GM20000 (cell line): ENCODE data around the gene EMILIN2.
A peak's percentile ranks its signal among the peaks of the same experiment; 100 is the strongest.
"Not testable (repeated sequence)": the region's sequence is repeated elsewhere in the genome, so short reads cannot be mapped to it uniquely, and the experiment has no call there.

Experiments used
- DNase-seq: peaks from one replicate; pipeline ENCODE4 v3.0.0; 2012; ENCODE audit warnings: low spot score
- TF ChIP-seq, protein P1 (sequence below): IDR thresholded peaks from 2 replicates; pipeline ENCODE4 v1.5.1; 2012; ENCODE audit warnings: mild to moderate bottlenecking, control low read depth; ENCODE audit errors: extremely low read depth, missing control alignments

The EMILIN2 gene

DNA sequence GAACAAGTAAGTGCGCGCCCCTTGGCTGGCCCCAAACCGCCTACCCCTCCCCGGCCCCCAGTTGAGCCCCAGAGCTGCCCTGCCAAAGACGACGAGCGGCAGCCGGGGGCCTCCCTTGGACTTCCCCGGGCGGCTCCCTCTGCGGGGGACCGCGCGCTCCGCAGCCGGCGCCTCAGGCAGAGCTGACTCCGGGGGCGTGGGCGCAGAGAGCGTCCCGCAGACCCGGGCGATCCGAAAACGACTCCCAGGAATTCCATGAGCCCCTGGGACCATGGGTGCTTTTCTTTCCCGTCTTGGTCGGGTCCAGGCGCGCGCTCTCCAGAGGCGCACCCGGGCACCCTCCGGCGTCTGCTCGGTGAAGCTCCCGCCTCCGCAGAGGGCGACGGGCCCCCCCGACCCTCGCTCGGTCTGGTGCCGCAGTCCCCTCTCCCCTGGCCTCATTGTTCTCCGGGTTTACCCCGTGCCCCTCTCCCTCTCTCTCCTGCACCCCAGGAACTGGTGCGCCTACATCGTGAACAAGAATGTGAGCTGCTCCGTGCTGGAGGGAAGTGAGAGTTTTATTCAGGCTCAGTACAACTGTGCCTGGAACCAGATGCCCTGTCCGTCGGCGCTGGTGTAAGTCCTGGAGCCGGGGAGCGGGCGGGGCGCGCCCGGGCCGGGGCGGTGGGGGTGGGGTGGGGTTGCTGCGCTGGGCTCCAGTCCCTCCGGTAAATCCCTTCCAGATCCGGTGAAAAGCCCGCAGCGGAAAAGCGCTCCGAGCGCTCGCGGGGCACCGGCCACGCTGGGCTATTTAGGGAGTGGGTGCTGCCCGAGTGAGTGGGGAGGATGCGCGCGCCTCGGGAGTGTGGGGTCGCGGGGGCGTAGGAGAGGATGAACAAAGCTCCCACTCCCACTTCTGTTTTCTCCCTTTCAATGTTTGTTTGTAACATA is 776 bp downstream of the EMILIN2 start:
- peak; percentile 84 for DNase-seq
- TF ChIP-seq, protein P1, sequence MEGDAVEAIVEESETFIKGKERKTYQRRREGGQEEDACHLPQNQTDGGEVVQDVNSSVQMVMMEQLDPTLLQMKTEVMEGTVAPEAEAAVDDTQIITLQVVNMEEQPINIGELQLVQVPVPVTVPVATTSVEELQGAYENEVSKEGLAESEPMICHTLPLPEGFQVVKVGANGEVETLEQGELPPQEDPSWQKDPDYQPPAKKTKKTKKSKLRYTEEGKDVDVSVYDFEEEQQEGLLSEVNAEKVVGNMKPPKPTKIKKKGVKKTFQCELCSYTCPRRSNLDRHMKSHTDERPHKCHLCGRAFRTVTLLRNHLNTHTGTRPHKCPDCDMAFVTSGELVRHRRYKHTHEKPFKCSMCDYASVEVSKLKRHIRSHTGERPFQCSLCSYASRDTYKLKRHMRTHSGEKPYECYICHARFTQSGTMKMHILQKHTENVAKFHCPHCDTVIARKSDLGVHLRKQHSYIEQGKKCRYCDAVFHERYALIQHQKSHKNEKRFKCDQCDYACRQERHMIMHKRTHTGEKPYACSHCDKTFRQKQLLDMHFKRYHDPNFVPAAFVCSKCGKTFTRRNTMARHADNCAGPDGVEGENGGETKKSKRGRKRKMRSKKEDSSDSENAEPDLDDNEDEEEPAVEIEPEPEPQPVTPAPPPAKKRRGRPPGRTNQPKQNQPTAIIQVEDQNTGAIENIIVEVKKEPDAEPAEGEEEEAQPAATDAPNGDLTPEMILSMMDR, result no peak

- DNase-seq, result no peak
- TF ChIP-seq, protein P1, result no peak
Observed at GRCh38 chr18:2848247-2849246, 1.7 kb downstream of the EMILIN2 start.

DNA sequence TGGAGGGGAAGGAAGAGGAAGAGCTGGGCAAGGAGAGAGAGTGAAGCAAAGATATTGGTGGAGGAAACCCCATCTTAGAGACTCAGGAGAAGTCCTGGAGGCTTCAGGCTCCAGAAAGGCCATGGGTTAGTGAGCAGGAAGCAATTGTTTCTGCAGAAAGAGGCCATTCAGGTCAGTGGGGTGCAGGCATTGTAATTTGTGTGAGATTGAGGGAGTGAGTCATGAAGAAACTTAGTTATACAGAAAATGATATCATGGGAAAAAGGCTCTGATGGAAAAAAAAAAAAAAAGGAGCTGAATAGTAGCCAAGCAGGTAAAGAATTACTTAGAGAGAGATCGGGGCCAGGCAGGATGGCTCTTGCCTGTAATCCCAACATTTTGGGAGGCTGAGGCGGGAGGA is 4.0 kb downstream of the EMILIN2 start:
- TF ChIP-seq, protein P1, result no peak
- peak; percentile 6 for DNase-seq

GRCh38 chr18:2851771-2852170 is 5.0 kb downstream of the EMILIN2 start:
- TF ChIP-seq, protein P1, result no peak
- DNase-seq, result peak; percentile 2

GRCh38 chr18:2852460-2852859 is 5.7 kb downstream of the EMILIN2 start:
- DNase-seq, result not testable (repeated sequence)

DNA sequence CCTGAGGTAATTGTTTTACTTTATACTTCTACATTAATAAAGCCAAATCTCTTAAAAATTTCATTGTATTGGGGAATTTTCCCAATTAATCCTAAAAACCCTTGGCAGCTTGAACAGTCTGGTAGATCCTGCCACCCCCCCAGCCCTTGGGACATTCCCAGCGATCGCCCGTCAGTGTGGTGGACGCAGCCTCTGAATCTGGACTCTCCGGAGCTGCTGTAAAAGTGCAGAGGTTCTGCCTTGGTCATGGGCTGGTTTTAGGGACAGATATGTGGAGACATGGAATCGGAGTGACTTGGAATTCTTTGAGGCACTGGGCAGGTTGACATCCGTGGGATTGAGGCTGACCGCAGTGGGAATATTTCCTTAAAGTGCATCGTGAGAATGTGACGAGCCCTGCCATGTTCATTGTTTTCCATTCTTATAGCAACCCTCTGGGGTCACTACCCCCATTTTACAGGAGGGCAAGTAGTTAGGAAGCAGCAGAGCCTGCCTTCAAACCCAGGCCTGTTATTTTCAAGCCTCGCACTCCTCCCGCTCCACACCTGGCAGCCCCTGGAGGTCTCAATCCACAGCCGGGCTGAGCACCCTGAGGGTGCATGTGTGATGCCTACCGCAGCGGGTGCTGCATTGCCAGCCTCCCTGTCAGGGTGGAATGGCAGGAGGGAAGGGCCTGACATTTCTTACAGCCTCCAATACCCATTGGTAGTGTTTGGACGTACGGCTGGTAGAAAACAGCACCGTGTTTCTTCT is 6.5 kb downstream of the EMILIN2 start:
- DNase-seq, result no peak

More for the DNA sequence above, 6.5 kb downstream of the EMILIN2 start:
- TF ChIP-seq, protein P1, result no peak
